AG09319 (cell line): Measurements from ENCODE around the gene TMEM220.

ENCODE experiments used
- DNase-seq: peaks from one replicate; pipeline ENCODE4 v3.0.0-alpha.2; 2010; ENCODE audit warnings: low read depth; ENCODE audit errors: extremely low read depth
- TF ChIP-seq, protein P1 (sequence below): IDR thresholded peaks from 2 replicates; pipeline ENCODE4 v1.5.1; 2011; ENCODE audit warnings: low read depth, mild to moderate bottlenecking, inconsistent platforms, low read length, moderate library complexity

Gene TMEM220

DNA sequence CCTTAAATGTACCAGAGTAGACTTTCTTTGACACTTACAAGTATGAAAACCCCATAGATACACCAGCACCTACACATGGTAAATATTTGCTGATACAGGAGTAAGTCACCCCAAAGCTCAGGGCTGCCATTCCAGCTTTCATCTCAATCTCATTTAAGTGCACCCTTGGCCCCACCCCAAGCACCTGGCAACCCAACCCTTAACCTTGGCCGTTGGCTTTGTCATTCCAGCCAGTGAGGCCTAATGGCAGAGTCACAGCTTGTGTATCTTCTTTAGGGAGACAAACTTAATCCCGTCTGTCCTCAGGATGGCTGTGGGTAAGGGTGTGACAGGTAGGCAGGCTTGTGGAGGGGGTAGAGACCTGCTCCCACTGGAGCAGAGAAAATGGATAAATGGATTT lies 31.5 kb upstream of the TMEM220 start:
- DNase-seq: no peak
- TF ChIP-seq, protein P1, sequence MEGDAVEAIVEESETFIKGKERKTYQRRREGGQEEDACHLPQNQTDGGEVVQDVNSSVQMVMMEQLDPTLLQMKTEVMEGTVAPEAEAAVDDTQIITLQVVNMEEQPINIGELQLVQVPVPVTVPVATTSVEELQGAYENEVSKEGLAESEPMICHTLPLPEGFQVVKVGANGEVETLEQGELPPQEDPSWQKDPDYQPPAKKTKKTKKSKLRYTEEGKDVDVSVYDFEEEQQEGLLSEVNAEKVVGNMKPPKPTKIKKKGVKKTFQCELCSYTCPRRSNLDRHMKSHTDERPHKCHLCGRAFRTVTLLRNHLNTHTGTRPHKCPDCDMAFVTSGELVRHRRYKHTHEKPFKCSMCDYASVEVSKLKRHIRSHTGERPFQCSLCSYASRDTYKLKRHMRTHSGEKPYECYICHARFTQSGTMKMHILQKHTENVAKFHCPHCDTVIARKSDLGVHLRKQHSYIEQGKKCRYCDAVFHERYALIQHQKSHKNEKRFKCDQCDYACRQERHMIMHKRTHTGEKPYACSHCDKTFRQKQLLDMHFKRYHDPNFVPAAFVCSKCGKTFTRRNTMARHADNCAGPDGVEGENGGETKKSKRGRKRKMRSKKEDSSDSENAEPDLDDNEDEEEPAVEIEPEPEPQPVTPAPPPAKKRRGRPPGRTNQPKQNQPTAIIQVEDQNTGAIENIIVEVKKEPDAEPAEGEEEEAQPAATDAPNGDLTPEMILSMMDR: no peak

DNA sequence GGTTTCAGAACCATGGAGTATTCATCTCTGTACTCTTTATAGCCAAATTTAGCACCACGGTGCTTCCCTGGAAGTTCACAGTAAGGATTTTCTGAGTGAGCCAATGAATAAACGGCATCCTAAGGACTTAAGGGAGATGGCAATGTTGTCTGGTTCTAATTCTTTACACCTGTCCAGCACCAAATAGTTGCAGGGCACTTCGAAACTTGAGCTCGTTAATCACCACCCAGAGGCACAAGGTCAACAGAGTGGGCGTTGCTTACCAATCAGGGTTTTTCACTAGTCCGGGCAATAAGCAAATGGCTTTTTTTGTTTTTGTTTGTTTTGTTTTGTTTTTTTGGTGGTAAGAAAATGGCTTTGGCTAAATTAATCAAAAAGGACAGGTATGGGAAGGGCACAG lies 28.2 kb upstream of the TMEM220 start:
- no peak for DNase-seq
- TF ChIP-seq, protein P1: no peak

DNA sequence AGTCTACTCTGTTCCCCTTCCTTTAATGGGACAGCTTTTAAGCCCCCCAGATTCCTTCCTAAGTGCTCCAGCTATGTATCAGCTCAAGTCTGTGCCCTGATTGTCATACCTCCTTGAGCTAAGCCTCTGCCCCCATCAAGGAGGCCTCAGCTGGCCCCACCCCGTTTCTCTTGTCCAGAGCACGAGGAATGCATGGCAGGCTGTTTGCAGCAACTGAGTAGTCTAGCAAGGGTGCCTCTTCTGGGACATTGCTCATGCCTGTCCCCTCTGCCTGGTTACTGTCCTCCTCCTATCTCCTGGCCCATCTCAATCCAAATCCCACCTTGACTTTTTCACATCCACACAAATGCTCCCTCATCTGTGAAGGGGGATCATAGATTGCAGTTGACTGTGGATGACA lies 27.8 kb upstream of the TMEM220 start:
- TF ChIP-seq, protein P1: no peak

DNA sequence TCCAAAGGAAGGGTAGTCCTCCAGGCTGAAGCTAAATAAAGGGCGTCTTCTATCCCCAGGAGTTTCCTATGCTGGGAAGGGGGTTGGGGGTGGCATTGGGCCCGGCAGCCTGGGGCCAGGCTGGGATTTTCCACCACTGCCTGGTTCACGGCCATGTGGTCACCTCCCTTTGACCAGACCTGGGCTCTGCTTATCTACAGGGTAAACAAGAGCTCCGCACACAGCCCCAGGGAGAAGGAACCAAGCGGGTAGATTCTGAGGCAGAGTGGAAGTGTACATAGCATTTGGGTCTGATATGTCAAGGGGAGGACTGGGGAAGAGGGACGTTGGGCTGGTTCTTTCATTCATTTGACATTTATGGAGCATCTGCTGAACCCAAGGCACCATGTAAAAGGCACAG lies 27.2 kb upstream of the TMEM220 start:
- DNase-seq: no peak
- TF ChIP-seq, protein P1: no peak

More for the DNA sequence above, 27.8 kb upstream of the TMEM220 start:
- DNase-seq: no peak

DNA sequence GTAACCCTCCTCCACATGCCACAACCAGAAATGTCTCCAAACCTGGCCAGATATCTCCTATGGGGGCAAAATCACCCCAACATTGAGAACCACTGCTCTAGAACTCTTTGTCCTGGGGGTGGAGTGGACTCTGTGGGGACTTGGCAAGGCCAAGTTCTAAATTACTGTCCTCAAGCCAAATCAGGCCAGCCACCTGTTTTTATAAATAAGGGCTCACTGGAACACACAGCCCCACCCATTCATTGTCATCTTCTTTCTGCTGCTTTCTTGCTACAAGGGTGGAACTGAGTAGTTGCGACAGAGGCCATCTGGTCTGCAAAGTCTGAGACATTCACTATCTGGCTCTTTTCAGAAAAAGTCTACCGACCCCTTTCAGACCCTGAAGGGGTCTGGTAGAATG lies 26.8 kb upstream of the TMEM220 start:
- TF ChIP-seq, protein P1: no peak
- no peak for DNase-seq

DNA sequence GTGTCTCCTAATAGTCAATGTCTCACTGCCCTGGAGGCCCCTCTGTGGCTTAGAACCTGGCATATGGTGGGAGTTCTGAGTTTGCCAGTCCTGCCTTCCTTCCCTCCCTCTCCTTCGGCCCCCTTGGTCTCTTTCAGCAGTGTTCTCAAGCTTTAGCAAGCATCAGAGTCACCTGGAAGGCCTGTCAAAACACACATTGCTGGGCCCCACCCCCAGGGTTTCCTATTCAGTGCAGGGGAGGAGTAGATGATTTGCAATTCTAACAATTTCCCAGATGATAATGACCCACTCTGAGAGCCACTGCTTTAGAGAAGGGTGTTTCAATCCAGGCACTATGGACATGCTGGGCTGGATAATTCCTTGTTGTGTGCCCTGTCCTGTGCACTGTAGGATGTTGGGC lies 26.4 kb upstream of the TMEM220 start:
- DNase-seq: no peak
- TF ChIP-seq, protein P1: no peak

DNA sequence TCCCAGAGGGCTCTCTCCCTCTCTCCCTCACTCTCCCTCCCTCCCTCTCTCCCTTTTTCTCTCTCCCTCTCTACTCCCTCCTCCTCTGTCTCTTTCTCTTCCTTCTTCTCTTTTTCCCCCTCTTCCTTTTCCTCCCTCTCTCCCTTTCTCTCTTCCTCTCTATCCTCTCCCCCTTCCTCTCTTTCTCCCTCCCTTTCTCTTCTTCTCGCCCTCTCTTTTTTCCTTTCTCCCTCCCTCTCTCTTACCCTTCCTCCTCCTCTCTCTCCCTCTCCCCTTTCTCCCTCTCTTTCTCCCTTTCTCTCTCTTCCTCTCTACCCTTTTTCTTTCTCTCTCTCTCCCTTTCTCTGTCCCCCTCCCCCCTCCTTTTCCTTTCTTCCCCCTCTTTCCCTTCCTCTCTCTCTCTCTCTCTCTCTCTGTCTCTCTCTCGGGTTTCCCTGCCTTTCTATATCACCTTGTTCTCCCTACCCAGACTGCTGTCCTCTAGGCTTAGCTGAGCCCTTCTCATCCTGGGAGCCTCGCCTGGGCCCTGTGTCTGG lies 25.8 kb upstream of the TMEM220 start:
- DNase-seq: no peak
- TF ChIP-seq, protein P1: no peak
